Ascending aorta (tissue), 2 donors: ENCODE measurements around the gene TBC1D14. TPM values are rescaled to one million over a fixed set of nuclear protein-coding genes. Genes with fewer than 3 reads are reported as not detected.
"Not testable (repeated sequence)": the region's sequence is repeated elsewhere in the genome, so short reads cannot be mapped to it uniquely, and the experiment has no call there.

Experiments used
- DNase-seq, 2 donors: peaks; one replicate each; pipeline ENCODE4 v3.0.0-alpha.2; 2019; ENCODE audit warnings: low spot score in 2 of 2
- H3K27ac ChIP-seq, 2 donors: fragments of 200-600 bp; sonication (generic); one replicate each; pipeline ENCODE4 v1.5.1; 2016 to 2017; ENCODE audit warnings: mild to moderate bottlenecking in 1 of 2
- H3K27me3 ChIP-seq: fragments of 200-600 bp; sonication (generic); one replicate; pipeline ENCODE4 v1.5.1; 2017
- H3K36me3 ChIP-seq, 2 donors: fragments of 200-600 bp; sonication (generic); one replicate each; pipeline ENCODE4 v1.5.1; 2016
- H3K4me1 ChIP-seq, 2 donors: fragments of 200-600 bp; sonication (generic); one replicate each; pipeline ENCODE4 v1.5.1; 2016 to 2017; ENCODE audit warnings: mild to moderate bottlenecking in 1 of 2
- H3K4me3 ChIP-seq, 2 donors: fragments of 200-600 bp; sonication (generic); one replicate each; pipeline ENCODE4 v1.5.1; 2016 to 2017; ENCODE audit warnings: mild to moderate bottlenecking in 1 of 2
- H3K9me3 ChIP-seq, 2 donors: fragments of 200-600 bp; sonication (generic); one replicate each; pipeline ENCODE4 v1.5.1; 2016
- intact Hi-C: fragments of 100-400 bp; cut with DNase I; formaldehyde crosslinking; loops from one replicate; pipeline ENCODE4 v1.15.1; 2023
- total RNA-seq: library from RNA; depleted of rRNA; stranded (reverse); fragments of >200 nt; gene quantifications from one replicate; pipeline ENCODE4 v1.1.0, GENCODE V29; 2016
- TF ChIP-seq, protein P1 (sequence below), 3 experiments: fragments of 200-600 bp in 2 of 3; fragments of 450-650 bp in 1 of 3; sonication (generic) in 2 of 3; IDR thresholded peaks; one replicate each; pipeline ENCODE4 v1.5.1; 2016 to 2019; ENCODE audit warnings: antibody characterized with exemption in 3 of 3, mild to moderate bottlenecking in 1 of 3, moderate library complexity in 1 of 3

Gene TBC1D14
- total RNA-seq, 1 donor from 2014 or later = 26.4 TPM

DNA sequence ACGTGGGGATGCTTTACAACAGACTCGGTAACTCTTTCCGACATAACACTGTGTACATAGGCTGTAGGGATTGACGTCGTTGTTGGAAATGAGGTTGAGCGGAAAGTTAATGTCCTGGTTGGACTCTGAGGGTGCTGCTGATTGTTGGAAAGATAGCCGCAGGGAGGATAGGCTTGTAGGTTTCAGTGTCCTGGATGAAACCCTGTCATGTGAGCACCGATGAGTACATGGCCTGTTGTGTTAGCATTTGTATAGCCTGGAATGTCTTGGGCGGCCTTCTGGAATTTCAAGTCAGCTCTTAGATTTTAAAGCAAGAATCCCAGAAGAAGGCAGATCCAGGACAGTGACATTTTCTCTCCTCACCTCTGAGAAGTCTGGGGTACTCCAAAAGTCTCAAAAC, 63.3 kb downstream of the TBC1D14 start:
- no peak overlapping the region for H3K27ac ChIP-seq
- H3K4me3 ChIP-seq = no peak overlapping the region
- peak in 1 of 2 donors; percentile 38 for DNase-seq
- no peaks in the 10 kb centered on the region for H3K4me1 ChIP-seq
- no peaks in the 10 kb centered on the region for H3K9me3 ChIP-seq
- H3K36me3 ChIP-seq = peaks cover 7 to 12% of the 10 kb centered on the region in 2 donors
- no peaks in the 10 kb centered on the region for H3K27me3 ChIP-seq
- intact Hi-C loops = no loop called here
- TF ChIP-seq, protein P1, sequence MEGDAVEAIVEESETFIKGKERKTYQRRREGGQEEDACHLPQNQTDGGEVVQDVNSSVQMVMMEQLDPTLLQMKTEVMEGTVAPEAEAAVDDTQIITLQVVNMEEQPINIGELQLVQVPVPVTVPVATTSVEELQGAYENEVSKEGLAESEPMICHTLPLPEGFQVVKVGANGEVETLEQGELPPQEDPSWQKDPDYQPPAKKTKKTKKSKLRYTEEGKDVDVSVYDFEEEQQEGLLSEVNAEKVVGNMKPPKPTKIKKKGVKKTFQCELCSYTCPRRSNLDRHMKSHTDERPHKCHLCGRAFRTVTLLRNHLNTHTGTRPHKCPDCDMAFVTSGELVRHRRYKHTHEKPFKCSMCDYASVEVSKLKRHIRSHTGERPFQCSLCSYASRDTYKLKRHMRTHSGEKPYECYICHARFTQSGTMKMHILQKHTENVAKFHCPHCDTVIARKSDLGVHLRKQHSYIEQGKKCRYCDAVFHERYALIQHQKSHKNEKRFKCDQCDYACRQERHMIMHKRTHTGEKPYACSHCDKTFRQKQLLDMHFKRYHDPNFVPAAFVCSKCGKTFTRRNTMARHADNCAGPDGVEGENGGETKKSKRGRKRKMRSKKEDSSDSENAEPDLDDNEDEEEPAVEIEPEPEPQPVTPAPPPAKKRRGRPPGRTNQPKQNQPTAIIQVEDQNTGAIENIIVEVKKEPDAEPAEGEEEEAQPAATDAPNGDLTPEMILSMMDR (IDR thresholded peaks at IDR 0.05) = no peak

DNA sequence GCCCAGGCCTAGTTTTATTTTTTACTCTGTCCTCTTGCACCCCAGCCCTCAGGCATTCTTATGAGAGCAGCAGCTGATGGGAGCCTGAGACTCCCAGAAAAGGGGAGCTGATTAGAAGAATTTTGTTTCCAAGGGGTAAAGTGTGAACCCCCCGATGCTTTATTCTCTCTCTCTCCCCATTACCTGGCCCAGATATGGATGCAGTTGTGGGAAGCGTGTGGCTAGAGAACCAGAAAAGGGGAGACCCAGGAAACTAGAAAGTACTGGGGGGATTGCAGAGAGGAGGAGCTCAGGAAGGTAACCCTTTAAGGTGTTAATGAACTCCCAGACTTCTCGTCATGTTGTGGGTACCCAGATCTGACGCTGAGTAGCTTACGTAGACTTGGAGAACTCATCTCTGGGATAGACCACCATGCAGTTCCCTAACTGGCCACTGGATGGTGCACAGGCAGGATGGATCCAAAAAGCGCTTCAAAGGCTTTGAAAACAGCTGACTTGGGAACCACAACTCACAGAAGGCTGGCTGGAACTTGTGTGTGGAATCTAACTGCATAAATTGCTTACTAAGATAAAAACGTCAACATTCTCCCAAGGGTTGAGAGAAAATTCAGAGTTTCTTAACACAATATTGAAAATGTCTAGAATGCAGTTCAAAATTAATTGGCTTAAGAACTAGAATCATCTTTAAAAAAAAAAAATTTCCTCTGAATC, 64.7 kb downstream of the TBC1D14 start:
- no peaks in the 10 kb centered on the region for H3K27me3 ChIP-seq
- intact Hi-C loops = loop anchor here (1.0 to 2.0 kb wide), 3 partner anchors 13 to 96 kb away; partner anchors contain the start of gene TADA2B
- DNase-seq = peak in 1 of 2 donors; percentile 89
- no peak overlapping the region for H3K4me3 ChIP-seq
- no peak overlapping the region for H3K27ac ChIP-seq
- H3K9me3 ChIP-seq = no peaks in the 10 kb centered on the region
- TF ChIP-seq, protein P1 (IDR thresholded peaks at IDR 0.05) = peak; percentile 90 to 99 (median 96)
- H3K4me1 ChIP-seq = no peaks in the 10 kb centered on the region
- H3K36me3 ChIP-seq = peaks cover 2 to 3% of the 10 kb centered on the region in 2 donors

DNA sequence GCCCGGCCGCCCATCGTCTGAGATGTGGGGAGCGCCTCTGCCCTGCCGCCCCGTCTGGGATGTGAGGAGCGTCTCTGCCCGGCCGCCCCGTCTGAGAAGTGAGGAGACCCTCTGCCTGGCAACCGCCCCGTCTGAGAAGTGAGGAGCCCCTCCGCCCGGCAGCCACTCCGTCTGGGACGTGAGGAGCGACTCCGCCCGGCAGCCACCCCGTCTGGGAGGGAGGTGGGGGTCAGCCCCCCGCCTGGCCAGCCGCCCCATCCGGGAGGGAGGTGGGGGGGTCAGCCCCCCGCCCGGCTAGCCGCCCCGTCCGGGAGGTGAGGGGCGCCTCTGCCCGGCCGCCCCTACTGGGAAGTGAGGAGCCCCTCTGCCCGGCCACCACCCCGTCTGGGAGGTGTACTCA, 68.2 kb downstream of the TBC1D14 start:
- intact Hi-C loops = not testable (repeated sequence)
- peak in 1 of 2 donors; percentile 19 for DNase-seq

DNA sequence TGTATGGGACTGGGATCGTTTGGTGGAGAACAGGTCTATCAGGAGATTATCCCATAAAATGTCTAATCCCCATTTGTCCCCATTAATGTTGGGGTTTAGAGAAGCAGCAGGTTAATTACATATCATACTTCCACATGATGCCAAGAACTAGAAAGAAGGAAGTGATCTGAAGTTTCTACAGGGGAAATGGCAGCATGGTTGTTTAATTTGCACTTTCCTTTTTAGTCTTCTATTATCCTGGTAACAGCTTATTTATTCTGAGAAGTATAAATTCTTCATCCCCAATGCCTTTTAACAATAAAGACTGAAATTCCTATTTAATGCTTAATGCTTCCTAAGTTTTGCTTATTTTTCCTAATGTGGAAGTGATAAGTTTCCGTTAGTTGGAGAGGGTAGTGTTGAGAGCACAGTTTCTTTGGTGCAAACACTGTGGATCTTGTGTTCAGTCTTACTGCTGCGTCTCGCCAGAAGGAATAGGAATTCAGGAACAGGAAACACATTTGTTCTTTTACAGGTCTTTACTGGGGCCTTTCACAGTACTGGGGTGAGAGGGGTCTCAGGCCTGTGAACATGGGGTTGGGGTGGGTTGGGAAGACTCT, 74.0 kb downstream of the TBC1D14 start:
- Histone ChIP-seq H3K4me1 (peaks cover 3 to 19% of the 10 kb centered on the region in 2 donors), H3K36me3 (no peaks in the 10 kb centered on the region), H3K4me3 (no peak overlapping the region), H3K27ac (no peak overlapping the region), H3K27me3 (no peaks in the 10 kb centered on the region), H3K9me3 (no peaks in the 10 kb centered on the region)
- TF ChIP-seq, protein P1 (IDR thresholded peaks at IDR 0.05) = no peak
- intact Hi-C loops = no loop called here
- peak in 1 of 2 donors; percentile 19 for DNase-seq

More for the DNA sequence above, 68.2 kb downstream of the TBC1D14 start:
- H3K9me3 ChIP-seq, H3K27me3 ChIP-seq, H3K27ac ChIP-seq, H3K4me3 ChIP-seq, H3K4me1 ChIP-seq, H3K36me3 ChIP-seq: not testable (repeated sequence)

DNA sequence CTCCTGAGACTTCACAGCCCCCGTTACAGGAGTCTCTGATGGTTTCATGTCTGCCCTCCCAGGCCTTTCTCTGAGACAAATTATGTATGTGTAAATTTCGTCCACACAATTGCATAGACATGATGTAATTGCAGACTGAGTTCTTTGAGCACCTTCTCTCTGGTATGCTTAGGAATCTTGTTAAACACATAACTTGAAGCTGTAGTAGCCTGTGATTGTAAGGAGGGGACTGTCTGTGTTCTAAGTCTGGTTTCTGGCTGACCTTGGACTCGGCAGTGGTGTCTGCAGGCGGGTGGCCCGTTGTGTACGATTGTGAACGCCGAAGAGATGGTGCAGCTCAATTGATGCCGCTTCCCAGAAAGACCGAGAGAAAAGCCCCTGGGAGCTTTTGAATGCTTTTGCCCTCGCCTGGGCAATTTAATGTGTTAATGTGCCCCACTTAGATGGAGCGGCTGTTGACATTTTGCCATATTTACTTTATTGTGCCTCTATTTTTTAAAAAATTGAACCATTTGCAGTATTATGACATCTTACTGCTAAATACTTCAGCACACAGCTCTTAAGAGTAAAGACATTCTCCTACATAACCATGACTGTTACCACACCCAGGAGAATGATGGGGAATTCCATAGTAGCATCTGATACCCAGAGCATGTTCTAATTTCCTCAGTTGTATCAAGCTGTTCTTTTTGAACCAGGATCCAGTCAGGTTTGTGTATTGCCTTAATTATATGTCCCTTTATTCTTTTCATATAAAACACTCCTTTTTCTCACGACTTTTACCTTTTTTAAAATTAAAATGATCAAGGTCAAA, 75.2 kb downstream of the TBC1D14 start:
- Histone ChIP-seq H3K27me3 (no peaks in the 10 kb centered on the region), H3K4me1 (peaks cover 3 to 21% of the 10 kb centered on the region in 2 donors), H3K4me3 (no peak overlapping the region), H3K27ac (no peak overlapping the region), H3K9me3 (no peaks in the 10 kb centered on the region), H3K36me3 (no peaks in the 10 kb centered on the region)
- TF ChIP-seq, protein P1 (IDR thresholded peaks at IDR 0.05) = no peak
- intact Hi-C loops = loop anchor here (5.0 kb wide), 1 partner anchor 203 kb away; the partner anchor contains the start of gene KIAA0232
- DNase-seq = peak in 1 of 2 donors; percentile 43
